IPS-15b (cell line): ENCODE measurements around the gene TGFBRAP1.
A peak's percentile ranks its signal among the peaks of the same experiment; 100 is the strongest.

Experiments
- H3K27me3 ChIP-seq: one replicate; pipeline ENCODE4 v1.6.1; 2013; ENCODE audit warnings: low read length; ENCODE audit not compliant: control insufficient read depth, insufficient read depth
- H3K36me3 ChIP-seq: one replicate; pipeline ENCODE4 v1.6.1; 2013; ENCODE audit warnings: low read length; ENCODE audit not compliant: control insufficient read depth, insufficient read depth
- H3K4me1 ChIP-seq: one replicate; pipeline ENCODE4 v1.6.1; 2013; ENCODE audit warnings: mild to moderate bottlenecking, low read length; ENCODE audit not compliant: control insufficient read depth, insufficient read depth
- H3K4me3 ChIP-seq: one replicate; pipeline ENCODE4 v1.5.1; 2013; ENCODE audit warnings: low read depth, low read length
- H3K9ac ChIP-seq: one replicate; pipeline ENCODE4 v1.6.1; 2013; ENCODE audit warnings: low read depth, mild to moderate bottlenecking, low read length
- H3K9me3 ChIP-seq: one replicate; pipeline ENCODE4 v1.6.1; 2013; ENCODE audit warnings: mild to moderate bottlenecking, low read length; ENCODE audit not compliant: control insufficient read depth, insufficient read depth

Gene TGFBRAP1

GRCh38 chr2:105329561-105330495 is at the start of gene TGFBRAP1:
TGFBRAP1 (minus strand) TSS chr2:105329735; CDS start chr2:105308301, 21,434 bp downstream.
- peaks cover 9% of the 10 kb centered on the region for H3K27me3 ChIP-seq
- peak within 1 kb of the TSS; percentile 83 for H3K9ac ChIP-seq
- peaks cover 15% of the 10 kb centered on the region for H3K4me1 ChIP-seq
- H3K4me3 ChIP-seq, result peak within 1 kb of the TSS; percentile 84
- H3K36me3 ChIP-seq, result no peaks in the 10 kb centered on the region
- no peaks in the 10 kb centered on the region for H3K9me3 ChIP-seq

GRCh38 chr2:105378921-105379383 is 49.4 kb upstream of the TGFBRAP1 start:
- H3K4me1 ChIP-seq, result no peaks in the 10 kb centered on the region
- no peak overlapping the region for H3K4me3 ChIP-seq
- no peaks in the 10 kb centered on the region for H3K9me3 ChIP-seq
- no peak overlapping the region for H3K9ac ChIP-seq
- H3K27me3 ChIP-seq, result no peaks in the 10 kb centered on the region
- H3K36me3 ChIP-seq, result peaks cover 5% of the 10 kb centered on the region

- H3K4me1 ChIP-seq, result no peaks in the 10 kb centered on the region
- H3K4me3 ChIP-seq, result no peak overlapping the region
- H3K36me3 ChIP-seq, result peaks cover 3% of the 10 kb centered on the region
- no peaks in the 10 kb centered on the region for H3K27me3 ChIP-seq
- no peaks in the 10 kb centered on the region for H3K9me3 ChIP-seq
- H3K9ac ChIP-seq, result no peak overlapping the region
These were observed 48.8 kb upstream of the TGFBRAP1 start for GRCh38 chr2:105378276-105378840.

GRCh38 chr2:105377871-105378270 is 48.3 kb upstream of the TGFBRAP1 start:
- peaks cover 3% of the 10 kb centered on the region for H3K36me3 ChIP-seq
- H3K4me1 ChIP-seq, result no peaks in the 10 kb centered on the region
- H3K9ac ChIP-seq, result no peak overlapping the region
- no peak overlapping the region for H3K4me3 ChIP-seq
- H3K27me3 ChIP-seq, result no peaks in the 10 kb centered on the region
- H3K9me3 ChIP-seq, result no peaks in the 10 kb centered on the region

GRCh38 chr2:105376789-105377240 is 47.3 kb upstream of the TGFBRAP1 start:
- Histone ChIP-seq H3K9ac (no peak overlapping the region), H3K4me3 (no peak overlapping the region), H3K9me3 (no peaks in the 10 kb centered on the region), H3K4me1 (no peaks in the 10 kb centered on the region), H3K36me3 (peaks cover 3% of the 10 kb centered on the region), H3K27me3 (no peaks in the 10 kb centered on the region)

GRCh38 chr2:105376010-105376409 is 46.5 kb upstream of the TGFBRAP1 start:
- Histone ChIP-seq H3K36me3 (peaks cover 3% of the 10 kb centered on the region), H3K4me1 (no peaks in the 10 kb centered on the region), H3K9ac (no peak overlapping the region), H3K4me3 (no peak overlapping the region), H3K27me3 (no peaks in the 10 kb centered on the region), H3K9me3 (no peaks in the 10 kb centered on the region)

GRCh38 chr2:105375001-105375561 is 45.5 kb upstream of the TGFBRAP1 start:
- H3K4me3 ChIP-seq, result no peak overlapping the region
- no peak overlapping the region for H3K9ac ChIP-seq
- H3K36me3 ChIP-seq, result peaks cover 3% of the 10 kb centered on the region
- no peaks in the 10 kb centered on the region for H3K4me1 ChIP-seq
- H3K27me3 ChIP-seq, result no peaks in the 10 kb centered on the region
- H3K9me3 ChIP-seq, result no peaks in the 10 kb centered on the region

- Histone ChIP-seq H3K36me3 (peaks cover 3% of the 10 kb centered on the region), H3K27me3 (no peaks in the 10 kb centered on the region), H3K4me3 (no peak overlapping the region), H3K4me1 (no peaks in the 10 kb centered on the region), H3K9me3 (no peaks in the 10 kb centered on the region), H3K9ac (no peak overlapping the region)
These were observed 44.4 kb upstream of the TGFBRAP1 start for GRCh38 chr2:105373895-105374401.

GRCh38 chr2:105373344-105373781 is 43.8 kb upstream of the TGFBRAP1 start:
- H3K27me3 ChIP-seq, result no peaks in the 10 kb centered on the region
- no peak overlapping the region for H3K9ac ChIP-seq
- H3K4me3 ChIP-seq, result no peak overlapping the region
- no peaks in the 10 kb centered on the region for H3K4me1 ChIP-seq
- H3K9me3 ChIP-seq, result no peaks in the 10 kb centered on the region
- H3K36me3 ChIP-seq, result peaks cover 3% of the 10 kb centered on the region

GRCh38 chr2:105371810-105372209 is 42.3 kb upstream of the TGFBRAP1 start:
- Histone ChIP-seq H3K4me3 (no peak overlapping the region), H3K4me1 (no peaks in the 10 kb centered on the region), H3K36me3 (peaks cover 7% of the 10 kb centered on the region), H3K27me3 (no peaks in the 10 kb centered on the region), H3K9ac (no peak overlapping the region), H3K9me3 (no peaks in the 10 kb centered on the region)

GRCh38 chr2:105371156-105371555 is 41.6 kb upstream of the TGFBRAP1 start:
- no peak overlapping the region for H3K4me3 ChIP-seq
- H3K9ac ChIP-seq, result no peak overlapping the region
- no peaks in the 10 kb centered on the region for H3K4me1 ChIP-seq
- no peaks in the 10 kb centered on the region for H3K9me3 ChIP-seq
- peaks cover 7% of the 10 kb centered on the region for H3K36me3 ChIP-seq
- H3K27me3 ChIP-seq, result no peaks in the 10 kb centered on the region
